HFF-Myc (cell line): ENCODE measurements around the gene PDIA6.

Source experiments
- DNase-seq: peaks from one replicate; pipeline ENCODE4 v3.0.0-alpha.2; 2011; ENCODE audit warnings: low read depth; ENCODE audit errors: extremely low read depth
- H3K4me3 ChIP-seq: replicated peaks from 2 replicates; pipeline ENCODE4 v1.5.1; 2011; ENCODE audit warnings: low read depth, mild to moderate bottlenecking, control low read depth, low read length
- TF ChIP-seq, protein P1 (sequence below): IDR thresholded peaks from 2 replicates; pipeline ENCODE4 v1.5.1; 2012; ENCODE audit warnings: mild to moderate bottlenecking, low read depth, low read length, control low read depth; ENCODE audit errors: missing control alignments

The PDIA6 gene

GRCh38 chr2:10752236-10752635 lies 60.3 kb downstream of the PDIA6 start:
- H3K4me3 ChIP-seq, result no peak overlapping the region
- DNase-seq, result no peak
- TF ChIP-seq, protein P1, sequence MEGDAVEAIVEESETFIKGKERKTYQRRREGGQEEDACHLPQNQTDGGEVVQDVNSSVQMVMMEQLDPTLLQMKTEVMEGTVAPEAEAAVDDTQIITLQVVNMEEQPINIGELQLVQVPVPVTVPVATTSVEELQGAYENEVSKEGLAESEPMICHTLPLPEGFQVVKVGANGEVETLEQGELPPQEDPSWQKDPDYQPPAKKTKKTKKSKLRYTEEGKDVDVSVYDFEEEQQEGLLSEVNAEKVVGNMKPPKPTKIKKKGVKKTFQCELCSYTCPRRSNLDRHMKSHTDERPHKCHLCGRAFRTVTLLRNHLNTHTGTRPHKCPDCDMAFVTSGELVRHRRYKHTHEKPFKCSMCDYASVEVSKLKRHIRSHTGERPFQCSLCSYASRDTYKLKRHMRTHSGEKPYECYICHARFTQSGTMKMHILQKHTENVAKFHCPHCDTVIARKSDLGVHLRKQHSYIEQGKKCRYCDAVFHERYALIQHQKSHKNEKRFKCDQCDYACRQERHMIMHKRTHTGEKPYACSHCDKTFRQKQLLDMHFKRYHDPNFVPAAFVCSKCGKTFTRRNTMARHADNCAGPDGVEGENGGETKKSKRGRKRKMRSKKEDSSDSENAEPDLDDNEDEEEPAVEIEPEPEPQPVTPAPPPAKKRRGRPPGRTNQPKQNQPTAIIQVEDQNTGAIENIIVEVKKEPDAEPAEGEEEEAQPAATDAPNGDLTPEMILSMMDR, result no peak

GRCh38 chr2:10750610-10751009 lies 62.0 kb downstream of the PDIA6 start:
- no peak overlapping the region for H3K4me3 ChIP-seq
- TF ChIP-seq, protein P1, result no peak
- DNase-seq, result no peak

DNA sequence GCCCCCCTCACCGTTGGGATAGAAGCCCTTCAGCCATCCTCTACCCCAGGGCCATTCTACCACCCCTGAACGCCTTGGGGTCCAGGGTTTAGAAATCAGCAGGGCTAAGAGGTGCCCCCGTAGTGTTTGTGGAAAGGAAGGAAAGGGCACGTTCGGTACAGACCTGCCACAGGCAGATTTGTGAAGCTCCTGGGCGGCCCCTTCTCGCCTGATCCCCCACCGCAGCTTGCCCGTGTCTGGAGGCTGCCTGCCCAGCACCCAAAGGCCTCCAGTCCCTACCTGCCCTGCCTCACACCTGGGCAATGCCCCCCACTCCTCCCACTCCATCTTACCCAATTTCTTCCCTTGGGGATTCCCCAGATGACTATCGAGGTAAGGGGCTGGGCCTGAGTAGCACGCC lies 69.9 kb downstream of the PDIA6 start:
- H3K4me3 ChIP-seq, result no peak overlapping the region
- TF ChIP-seq, protein P1, result no peak
- DNase-seq, result no peak

- no peak overlapping the region for H3K4me3 ChIP-seq
- TF ChIP-seq, protein P1, result no peak
- no peak for DNase-seq
Measured at GRCh38 chr2:10741139-10741538, 71.4 kb downstream of the PDIA6 start.

- H3K4me3 ChIP-seq, result no peak overlapping the region
- TF ChIP-seq, protein P1, result no peak
- DNase-seq, result no peak
Measured at GRCh38 chr2:10740226-10740625, 72.4 kb downstream of the PDIA6 start.

DNA sequence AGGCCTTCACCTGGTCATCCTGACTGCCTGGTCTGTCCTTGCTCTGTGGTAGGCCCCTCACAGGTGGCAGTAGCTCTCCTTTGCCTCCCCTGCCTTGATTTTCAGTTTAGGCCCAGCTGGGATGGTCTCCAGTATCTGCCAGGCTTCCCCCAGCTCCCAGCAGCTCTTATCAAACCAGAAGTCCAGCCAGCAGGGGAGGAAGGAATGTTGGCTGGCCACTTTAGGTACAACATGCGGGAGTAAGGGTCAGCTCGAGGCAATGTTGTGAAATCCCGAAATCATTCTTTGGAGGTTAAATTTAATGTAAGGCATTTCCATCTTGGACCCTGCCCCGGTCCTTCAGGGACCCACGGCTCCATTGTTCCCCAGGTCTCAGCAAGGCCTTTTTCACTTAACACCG lies 74.4 kb downstream of the PDIA6 start:
- TF ChIP-seq, protein P1, result no peak
- no peak overlapping the region for H3K4me3 ChIP-seq
- no peak for DNase-seq

- no peak overlapping the region for H3K4me3 ChIP-seq
- DNase-seq, result no peak
- TF ChIP-seq, protein P1, result no peak
Measured at GRCh38 chr2:10733980-10734379, 78.6 kb downstream of the PDIA6 start.
